HG03196 (cell line): ENCODE results near the gene CFL1.

Source experiments
- ATAC-seq: cut with Tn5 transposase; IDR thresholded peaks from one replicate; pipeline ENCODE4 v1.9.1; 2021; ENCODE audit not compliant: unreplicated experiment

Gene CFL1

DNA sequence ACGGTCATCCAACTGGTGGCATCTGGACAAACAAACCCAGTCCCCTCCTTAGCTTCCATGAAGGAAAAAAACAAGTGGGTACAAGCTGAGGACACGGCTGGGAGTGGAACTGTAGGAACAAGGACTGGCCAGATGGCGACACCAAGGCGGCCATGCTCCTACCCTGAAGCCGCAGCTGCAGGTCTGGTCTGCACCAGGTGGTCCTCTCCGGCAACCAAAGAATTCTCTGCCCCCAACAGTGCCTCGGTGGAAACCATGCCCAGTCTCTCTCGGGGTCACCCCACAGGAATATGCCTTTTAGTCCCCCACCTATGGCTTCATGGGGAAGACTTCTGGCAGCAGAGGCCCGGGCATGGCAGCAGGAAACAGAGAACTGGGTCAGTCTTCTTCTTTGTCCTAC, 48.5 kb downstream of the CFL1 start:
- no peak for ATAC-seq

DNA sequence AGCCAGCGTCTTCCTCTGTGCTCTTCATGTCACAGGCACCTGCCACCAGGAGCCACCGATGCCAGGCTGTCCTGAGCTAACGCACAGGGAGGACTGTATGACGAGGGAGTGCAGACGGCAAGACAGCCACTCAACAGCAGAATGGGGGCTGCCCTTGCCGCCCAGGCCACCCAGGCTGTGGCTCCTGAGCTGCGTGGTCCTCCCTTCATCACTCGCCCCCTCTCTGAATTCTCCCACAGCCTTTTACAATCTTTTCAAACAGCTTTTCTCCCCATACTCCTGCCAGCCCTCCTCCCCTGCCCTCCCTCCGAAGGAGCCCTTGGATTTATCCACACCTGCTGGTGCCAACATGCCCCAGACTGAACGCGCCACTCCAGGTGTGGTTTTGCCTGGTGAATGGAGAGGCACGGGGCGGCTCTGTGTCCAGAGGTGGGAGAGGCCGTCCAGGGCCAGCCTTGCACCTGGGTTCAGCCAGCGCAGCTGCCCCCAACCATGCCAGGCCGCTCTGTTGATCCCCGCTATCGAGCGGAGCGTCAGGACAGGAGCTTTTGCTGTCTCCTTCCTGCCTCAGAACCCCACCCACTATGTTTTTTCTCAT, 49.1 kb downstream of the CFL1 start:
- ATAC-seq, result no peak

DNA sequence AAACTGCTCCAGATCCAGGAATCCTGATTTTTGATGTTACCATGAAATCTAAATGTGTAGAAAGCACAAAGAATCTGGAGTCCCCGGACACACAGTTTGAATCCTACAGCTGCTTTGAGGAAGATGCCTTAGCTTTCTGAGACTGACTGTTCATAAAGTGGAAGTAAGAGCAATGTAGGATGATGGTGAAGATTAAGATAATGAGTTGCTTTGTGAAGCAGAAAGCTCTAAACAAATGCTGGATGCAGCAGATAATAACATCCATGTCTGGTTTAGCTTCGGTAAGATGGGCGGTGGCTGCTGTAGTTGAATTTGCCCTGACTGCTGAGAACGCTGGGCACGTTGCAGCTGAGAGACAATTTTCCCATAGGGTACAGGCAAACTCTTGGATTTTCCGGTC, 51.0 kb downstream of the CFL1 start:
- ATAC-seq, result no peak
